ENCODE measurements around the gene SLC44A3. TPM values are rescaled to one million over a fixed set of nuclear protein-coding genes. Genes with fewer than 3 reads are reported as not detected.

The SLC44A3 gene
- total RNA-seq, 1 donor from 2014 or later = 129 TPM

- Mint-ChIP-seq H3K36me3 (ENCODE audit: unreplicated experiment) (no peaks in the 10 kb centered on the region), H3K9me3 (ENCODE audit: unreplicated experiment) (no peaks in the 10 kb centered on the region), H3K4me1 (ENCODE audit: low read depth, unreplicated experiment) (peaks cover 9% of the 10 kb centered on the region), H3K27ac (ENCODE audit: unreplicated experiment) (no peak overlapping the region), H3K27me3 (ENCODE audit: unreplicated experiment) (peaks cover 4% of the 10 kb centered on the region), H3K4me3 (ENCODE audit: unreplicated experiment) (no peak overlapping the region)
- DNase-seq = no peak
- no peak for TF ChIP-seq CTCF (IDR thresholded peaks at IDR 0.05; ENCODE audit: partially characterized antibody, unreplicated experiment)
Observed at GRCh38 chr1:94855307-94855700, 35.1 kb downstream of the SLC44A3 start.

- H3K9me3 Mint-ChIP-seq (ENCODE audit: unreplicated experiment) = no peaks in the 10 kb centered on the region
- no peak overlapping the region for H3K4me3 Mint-ChIP-seq (ENCODE audit: unreplicated experiment)
- peaks cover 5% of the 10 kb centered on the region for H3K27me3 Mint-ChIP-seq (ENCODE audit: unreplicated experiment)
- no peak overlapping the region for H3K27ac Mint-ChIP-seq (ENCODE audit: unreplicated experiment)
- no peak for DNase-seq
- H3K4me1 Mint-ChIP-seq (ENCODE audit: low read depth, unreplicated experiment) = peaks cover 15% of the 10 kb centered on the region
- no peaks in the 10 kb centered on the region for H3K36me3 Mint-ChIP-seq (ENCODE audit: unreplicated experiment)
- no peak for TF ChIP-seq CTCF (IDR thresholded peaks at IDR 0.05; ENCODE audit: partially characterized antibody, unreplicated experiment)
Observed at GRCh38 chr1:94856004-94856403, 35.8 kb downstream of the SLC44A3 start.

- H3K36me3 Mint-ChIP-seq (ENCODE audit: unreplicated experiment) = no peaks in the 10 kb centered on the region
- no peak for DNase-seq
- H3K27ac Mint-ChIP-seq (ENCODE audit: unreplicated experiment) = no peak overlapping the region
- no peaks in the 10 kb centered on the region for H3K9me3 Mint-ChIP-seq (ENCODE audit: unreplicated experiment)
- peaks cover 15% of the 10 kb centered on the region for H3K4me1 Mint-ChIP-seq (ENCODE audit: low read depth, unreplicated experiment)
- no peak for TF ChIP-seq CTCF (IDR thresholded peaks at IDR 0.05; ENCODE audit: partially characterized antibody, unreplicated experiment)
- H3K27me3 Mint-ChIP-seq (ENCODE audit: unreplicated experiment) = peaks cover 5% of the 10 kb centered on the region
- no peak overlapping the region for H3K4me3 Mint-ChIP-seq (ENCODE audit: unreplicated experiment)
Observed at GRCh38 chr1:94856868-94857267, 36.7 kb downstream of the SLC44A3 start.

- TF ChIP-seq CTCF (IDR thresholded peaks at IDR 0.05; ENCODE audit: partially characterized antibody, unreplicated experiment) = no peak
- Mint-ChIP-seq H3K4me1 (ENCODE audit: low read depth, unreplicated experiment) (peaks cover 24% of the 10 kb centered on the region), H3K4me3 (ENCODE audit: unreplicated experiment) (no peak overlapping the region), H3K9me3 (ENCODE audit: unreplicated experiment) (no peaks in the 10 kb centered on the region), H3K36me3 (ENCODE audit: unreplicated experiment) (no peaks in the 10 kb centered on the region), H3K27me3 (ENCODE audit: unreplicated experiment) (peaks cover 5% of the 10 kb centered on the region), H3K27ac (ENCODE audit: unreplicated experiment) (no peak overlapping the region)
- no peak for DNase-seq
Observed at GRCh38 chr1:94858276-94858675, 38.1 kb downstream of the SLC44A3 start.

- H3K27me3 Mint-ChIP-seq (ENCODE audit: unreplicated experiment) = peaks cover 7% of the 10 kb centered on the region
- no peak overlapping the region for H3K27ac Mint-ChIP-seq (ENCODE audit: unreplicated experiment)
- H3K4me3 Mint-ChIP-seq (ENCODE audit: unreplicated experiment) = no peak overlapping the region
- TF ChIP-seq CTCF (IDR thresholded peaks at IDR 0.05; ENCODE audit: partially characterized antibody, unreplicated experiment) = no peak
- no peak for DNase-seq
- no peaks in the 10 kb centered on the region for H3K36me3 Mint-ChIP-seq (ENCODE audit: unreplicated experiment)
- H3K9me3 Mint-ChIP-seq (ENCODE audit: unreplicated experiment) = no peaks in the 10 kb centered on the region
- H3K4me1 Mint-ChIP-seq (ENCODE audit: low read depth, unreplicated experiment) = peaks cover 32% of the 10 kb centered on the region
Observed at GRCh38 chr1:94859174-94859573, 39.0 kb downstream of the SLC44A3 start.
